Measurements from ENCODE around the gene NUDT16L1.

- no peak for TF ChIP-seq CTCF (IDR thresholded peaks at IDR 0.05 in 4 of 5, conservative IDR thresholded peaks at IDR 0.05 in 1 of 5)
- no peak for TF ChIP-seq POLR2A (IDR thresholded peaks at IDR 0.05)
Observed at GRCh38 chr16:4687416-4687815, 5.9 kb upstream of the NUDT16L1 start.
